ENCODE measurements around the gene PLA2G2F. TPM values are rescaled to one million over a fixed set of nuclear protein-coding genes. Genes with fewer than 3 reads are reported as not detected.

PLA2G2F gene
- total and polyA plus RNA-seq, 2 donors (not counting 3 experiments of a cell fraction or from before 2014, with no cell fraction given), result not detected

- Histone ChIP-seq H3K4me3 (replicated peaks in 1 of 3; ENCODE audit: insufficient read depth in 1 of 3, low read depth in 1 of 3, low read length in 3 of 3) (no peak overlapping the region), H3K27ac (ENCODE audit: insufficient read depth, low read depth, low read length) (no peak overlapping the region), H4K20me1 (replicated peaks; ENCODE audit: control insufficient read depth, extremely low read depth, insufficient read depth, low read length) (no peaks in the 10 kb centered on the region), H3K9me1 (replicated peaks; ENCODE audit: control insufficient read depth, extremely low read depth, insufficient read depth, low read length) (no peaks in the 10 kb centered on the region), H3K79me2 (ENCODE audit: control insufficient read depth, insufficient read depth, low read length) (no peaks in the 10 kb centered on the region), H3K4me1 (ENCODE audit: control insufficient read depth, extremely low read depth, insufficient read depth, low read length) (no peaks in the 10 kb centered on the region), H3K9me3 (replicated peaks; ENCODE audit: control insufficient read depth, insufficient read depth, low read length) (no peaks in the 10 kb centered on the region), H3K4me2 (ENCODE audit: insufficient read depth, low read length) (no peak overlapping the region), H2AFZ (ENCODE audit: low read depth, low read length) (no peak overlapping the region), H3K36me3 (ENCODE audit: control insufficient read depth in 2 of 2, extremely low read depth in 1 of 2, insufficient read depth in 2 of 2, low read length in 2 of 2) (no peaks in the 10 kb centered on the region), H3K27me3 (ENCODE audit: control insufficient read depth in 2 of 2, insufficient read depth in 2 of 2, low read length in 2 of 2) (peaks cover 4 to 7% of the 10 kb centered on the region in 2 experiments), H3K9ac (replicated peaks; ENCODE audit: extremely low read depth, insufficient read depth, low read length) (no peak overlapping the region)
- intact Hi-C loops (cut with micrococcal nuclease) (no loop called here), dilution Hi-C loops (cut with MboI; ENCODE audit: extremely low pct_ligation_motif_present, low sequenced_read_pairs) (no loop called here)
- ChIA-PET POLR2A (no interaction called here), CTCF (interaction anchor here (1.1 to 2.9 kb wide), 8 partner anchors 13 to 315 kb away, joined by 3 to 16 read pairs (median 5); no protein-coding TSS in a partner anchor)
- FAIRE-seq, result no peak
- no TSS peak for BruUV-seq (replicated peaks)
- no peak for DNase-seq (ENCODE audit: low read depth, low spot score)
- TF ChIP-seq POLR2AphosphoS5 (IDR thresholded peaks at IDR 0.05; ENCODE audit: insufficient read depth, low read depth, low read length) (no peak), GATA2 (IDR thresholded peaks at IDR 0.05; ENCODE audit: insufficient read depth, insufficient read length, low read depth, low read length) (no peak), EZH2 (IDR thresholded peaks at IDR 0.05; ENCODE audit: borderline replicate concordance, low read depth, low read length, severe bottlenecking) (no peak), MYC (IDR thresholded peaks at IDR 0.05; ENCODE audit: low read depth, low read length) (no peak), POLR2A (IDR thresholded peaks at IDR 0.05; ENCODE audit: low read depth, low read length) (no peak), CTCF (IDR thresholded peaks at IDR 0.05; ENCODE audit: extremely low read depth in 1 of 2, insufficient read depth in 1 of 2, low read depth in 1 of 2, low read length in 2 of 2) (no peak), FOS (IDR thresholded peaks at IDR 0.05; ENCODE audit: borderline replicate concordance, insufficient read depth, low read length) (no peak)
- TF ChIP-seq, protein P1, sequence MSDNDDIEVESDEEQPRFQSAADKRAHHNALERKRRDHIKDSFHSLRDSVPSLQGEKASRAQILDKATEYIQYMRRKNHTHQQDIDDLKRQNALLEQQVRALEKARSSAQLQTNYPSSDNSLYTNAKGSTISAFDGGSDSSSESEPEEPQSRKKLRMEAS (IDR thresholded peaks at IDR 0.05; ENCODE audit: insufficient read depth, insufficient read length), result no peak
Measured at GRCh38 chr1:20179371-20180128, 40.4 kb downstream of the PLA2G2F start.

Measured in endothelial cell of umbilical vein (primary cell).